K562 (cell line): ENCODE measurements around the gene ZNF506. TPM values are rescaled to one million over a fixed set of nuclear protein-coding genes. Genes with fewer than 3 reads are reported as not detected.

ENCODE experiments used
- BDP1 ChIP-seq: IDR thresholded peaks from 3 replicates; pipeline ENCODE4 v1.6.1; 2011; ENCODE audit not compliant: insufficient read length, insufficient read depth
- CREB1 ChIP-seq, 2 experiments: sonication (generic) in 1 of 2; formaldehyde crosslinking in 1 of 2; IDR thresholded peaks; 2 replicates each; pipeline versions ENCODE4 v1.6.1 to v1.8.0; 2012 to 2022; ENCODE audit warnings: inconsistent platforms in 1 of 2, mild to moderate bottlenecking in 1 of 2, missing genetic modification reagents in 1 of 2, moderate library complexity in 1 of 2
- HNRNPUL1 ChIP-seq: fragments of 200-400 bp; formaldehyde crosslinking; IDR thresholded peaks from 2 replicates; pipeline ENCODE4 v1.6.1; 2017; ENCODE audit warnings: low read length
- KLF1 ChIP-seq: fragments of 450-650 bp; IDR thresholded peaks from 2 replicates; pipeline ENCODE4 v1.6.1; 2016; ENCODE audit warnings: missing genetic modification characterization, missing compliant biosample characterization
- LEF1 ChIP-seq: fragments of 450-650 bp; IDR thresholded peaks from 2 replicates; pipeline ENCODE4 v1.6.1; 2016; ENCODE audit warnings: mild to moderate bottlenecking
- MAFG ChIP-seq: fragments of 450-650 bp; conservative IDR thresholded peaks from 2 replicates; pipeline ENCODE4 v1.6.1; 2016; ENCODE audit warnings: missing genetic modification characterization, missing compliant biosample characterization
- MTF1 ChIP-seq: fragments of 250-450 bp; sonication (Bioruptor Pico); IDR thresholded peaks from 2 replicates; pipeline ENCODE4 v1.9.0; 2021; ENCODE audit warnings: moderate library complexity, mild to moderate bottlenecking, inconsistent platforms, borderline replicate concordance
- NFIX ChIP-seq: fragments of 250-450 bp; sonication (Bioruptor Pico); IDR thresholded peaks from 2 replicates; pipeline ENCODE4 v1.4.0; 2020; ENCODE audit warnings: low read depth, mild to moderate bottlenecking, moderate library complexity
- NR0B1 ChIP-seq: fragments of 450-650 bp; IDR thresholded peaks from one replicate; pipeline ENCODE4 v1.6.1; 2018; ENCODE audit warnings: mild to moderate bottlenecking, moderate library complexity; ENCODE audit not compliant: partially characterized antibody
- PRDM10 ChIP-seq: fragments of 450-650 bp; IDR thresholded peaks from 2 replicates; pipeline ENCODE4 v1.6.1; 2018; ENCODE audit not compliant: partially characterized antibody
- PTRF ChIP-seq: fragments of 450-650 bp; IDR thresholded peaks from 2 replicates; pipeline ENCODE4 v1.6.1; 2016; ENCODE audit warnings: mild to moderate bottlenecking, missing genetic modification characterization, missing compliant biosample characterization
- RAD51 ChIP-seq: fragments of 450-650 bp; IDR thresholded peaks from 2 replicates; pipeline ENCODE4 v1.7.1; 2016; ENCODE audit warnings: low read depth, mild to moderate bottlenecking, borderline replicate concordance
- SP1 ChIP-seq: sonication (generic); formaldehyde crosslinking; IDR thresholded peaks from 2 replicates; pipeline ENCODE4 v1.8.1; 2022; ENCODE audit warnings: mild to moderate bottlenecking, missing genetic modification reagents
- ZBTB5 ChIP-seq: fragments of 450-650 bp; IDR thresholded peaks from 2 replicates; pipeline ENCODE4 v1.6.1; 2017; ENCODE audit warnings: antibody characterized with exemption
- ZFX ChIP-seq: sonication (generic); formaldehyde crosslinking; IDR thresholded peaks from 2 replicates; pipeline ENCODE4 v1.8.0; 2022; ENCODE audit warnings: mild to moderate bottlenecking, missing genetic modification reagents, moderate library complexity
- ZNF121 ChIP-seq: sonication (generic); formaldehyde crosslinking; conservative IDR thresholded peaks from 2 replicates; pipeline ENCODE4 v1.8.0; 2022; ENCODE audit warnings: missing genetic modification reagents
- polyA plus RNA-seq, 8 experiments: library from polyadenylated mRNA; depleted of rRNA in 4 of 8; stranded (reverse) in 5 of 8; unstranded in 3 of 8; fragments of >200 nt; fragmentation: Nextera tagmentation in 2 of 8; fragmentation: Illumina TruSeq in 1 of 8; extraction: Ambion mirVana in 2 of 8; extraction: Trizol in 1 of 8; gene quantifications; 2 replicates each; pipeline versions ENCODE4 v1.2.1 to v1.2.3, GENCODE V29; 2011 to 2014; ENCODE audit warnings: inconsistent platforms in 1 of 8, missing spikeins in 1 of 8
- total RNA-seq, 7 experiments: library from RNA; depleted of rRNA in 6 of 7; stranded (reverse); fragments of >200 nt in 6 of 7; fragmentation: Illumina TruSeq in 2 of 7; extraction: Trizol in 2 of 7; gene quantifications; 2 replicates each; pipeline versions ENCODE4 v1.2.1 to v1.2.3, GENCODE V29; 2011 to 2021; ENCODE audit warnings: low replicate concordance in 1 of 7
- TF ChIP-seq, protein P1 (sequence below): fragments of 250-450 bp; sonication (Bioruptor Pico); IDR thresholded peaks from 2 replicates; pipeline ENCODE4 v1.5.0; 2021

The ZNF506 gene
- total and polyA plus RNA-seq, 9 of the 15 experiments (the other 6 are each of a cell fraction or from before 2014, with no cell fraction given): 0.03 to 0.44 (median 0.14) TPM; not detected in 2

GRCh38 chr19:19865750-19866610, 44.4 kb upstream of the ZNF506 start, which contains the start of gene ZNF253 (continued):
- no peak for TF ChIP-seq KLF1
- no peak for TF ChIP-seq LEF1
- TF ChIP-seq ZFX (CRISPR knock-in tag): peak; percentile 95
- no peak for TF ChIP-seq NR0B1
- 0 out of 2 replicates have a peak, but pooled peaks have one; percentile 22 for TF ChIP-seq SP1 (CRISPR knock-in tag)
- no peak for TF ChIP-seq ZBTB5
- no peak for TF ChIP-seq MTF1 (CRISPR knock-in tag)
- TF ChIP-seq CREB1 (IDR thresholded peaks at IDR 0.05): no peak
- TF ChIP-seq CREB1 (CRISPR knock-in tag; IDR thresholded peaks at IDR 0.05): 0 out of 2 replicates have a peak, but pooled peaks have one; percentile 11
- no peak for TF ChIP-seq HNRNPUL1
- TF ChIP-seq ZNF121 (CRISPR knock-in tag): no peak
- no peak for TF ChIP-seq PTRF (tag)
- TF ChIP-seq BDP1: no peak
- peak; percentile 98 for TF ChIP-seq PRDM10
- TF ChIP-seq NFIX (CRISPR knock-in tag): no peak
- TF ChIP-seq MAFG (tag): no peak
- TF ChIP-seq, protein P1, sequence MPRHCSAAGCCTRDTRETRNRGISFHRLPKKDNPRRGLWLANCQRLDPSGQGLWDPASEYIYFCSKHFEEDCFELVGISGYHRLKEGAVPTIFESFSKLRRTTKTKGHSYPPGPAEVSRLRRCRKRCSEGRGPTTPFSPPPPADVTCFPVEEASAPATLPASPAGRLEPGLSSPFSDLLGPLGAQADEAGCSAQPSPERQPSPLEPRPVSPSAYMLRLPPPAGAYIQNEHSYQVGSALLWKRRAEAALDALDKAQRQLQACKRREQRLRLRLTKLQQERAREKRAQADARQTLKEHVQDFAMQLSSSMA (CRISPR knock-in tag): no peak
- 0 out of 2 replicates have a peak, but pooled peaks have one; percentile 65 for TF ChIP-seq RAD51
